ENCODE measurements around the gene MLIP.
"Not testable (repeated sequence)": the region's sequence is repeated elsewhere in the genome, so short reads cannot be mapped to it uniquely, and the experiment has no call there.

Gene MLIP

GRCh38 chr6:54236984-54237383 is 125.7 kb downstream of the MLIP start:
- no peak for DNase-seq

- no peak for DNase-seq
Observed at GRCh38 chr6:54238396-54238795, 127.2 kb downstream of the MLIP start.

GRCh38 chr6:54243699-54244098 is 132.5 kb downstream of the MLIP start:
- DNase-seq = no peak

GRCh38 chr6:54244430-54244829 is 133.2 kb downstream of the MLIP start:
- DNase-seq = no peak

GRCh38 chr6:54245265-54245664 is 134.0 kb downstream of the MLIP start:
- DNase-seq = no peak

- no peak for DNase-seq
Observed at GRCh38 chr6:54248319-54248718, 137.1 kb downstream of the MLIP start.

GRCh38 chr6:54248994-54249393 is 137.8 kb downstream of the MLIP start:
- DNase-seq = no peak

- not testable (repeated sequence) for DNase-seq
Observed at GRCh38 chr6:54249812-54250211, 138.6 kb downstream of the MLIP start.

GRCh38 chr6:54252496-54252895 is 141.3 kb downstream of the MLIP start:
- no peak for DNase-seq

- DNase-seq = no peak
Observed at GRCh38 chr6:54252916-54253315, 141.7 kb downstream of the MLIP start.

GRCh38 chr6:54254886-54255285 is 143.6 kb downstream of the MLIP start:
- DNase-seq = no peak

GRCh38 chr6:54255886-54256285 is 144.6 kb downstream of the MLIP start:
- no peak for DNase-seq

- DNase-seq = no peak
Observed at GRCh38 chr6:54260025-54260424, 148.8 kb downstream of the MLIP start.

- no peak for DNase-seq
Observed at GRCh38 chr6:54262499-54262898, 151.3 kb downstream of the MLIP start.

GRCh38 chr6:54262971-54263370 is 151.7 kb downstream of the MLIP start:
- no peak for DNase-seq

GRCh38 chr6:54264581-54265272 is 153.5 kb downstream of the MLIP start:
- DNase-seq = no peak

- DNase-seq = no peak
Observed at GRCh38 chr6:54266400-54266923, 155.2 kb downstream of the MLIP start.

- DNase-seq = no peak
Observed at GRCh38 chr6:54267798-54268197, 156.6 kb downstream of the MLIP start.

- no peak for DNase-seq
Observed at GRCh38 chr6:54273214-54273820, 162.1 kb downstream of the MLIP start.

- no peak for DNase-seq
Observed at GRCh38 chr6:54274383-54274782, 163.1 kb downstream of the MLIP start.

- DNase-seq = no peak
Observed at GRCh38 chr6:54282186-54282585, 170.9 kb downstream of the MLIP start.

GRCh38 chr6:54284161-54284860 is 173.1 kb downstream of the MLIP start:
- no peak for DNase-seq

- DNase-seq = no peak
Observed at GRCh38 chr6:54285595-54285994, 174.4 kb downstream of the MLIP start.

GRCh38 chr6:54286141-54286540 is 174.9 kb downstream of the MLIP start:
- DNase-seq = no peak

All from activated CD4-positive, alpha-beta T cell treated with anti-CD3 and anti-CD28 coated beads for 4 hours (primary cell).